DND-41 (cell line): Measurements from ENCODE around the gene INTS1.
A peak's percentile ranks its signal among the peaks of the same experiment; 100 is the strongest.
"Not testable (repeated sequence)": the region's sequence is repeated elsewhere in the genome, so short reads cannot be mapped to it uniquely, and the experiment has no call there.

Source experiments
- ATAC-seq: fragments of 200-7000 bp; cut with Tn5 transposase; 3 replicates; pipeline ENCODE4 v1.9.1; 2021; ENCODE audit warnings: low read depth; ENCODE audit not compliant: insufficient read depth
- DNase-seq: peaks from one replicate; pipeline ENCODE4 v3.0.0-alpha.2; 2020
- H2AFZ ChIP-seq: 2 replicates; pipeline ENCODE4 v1.6.0; 2012; ENCODE audit warnings: low read depth, low read length
- H3K27ac ChIP-seq: 2 replicates; pipeline ENCODE4 v1.5.1; 2012; ENCODE audit warnings: low read length, inconsistent platforms
- H3K27me3 ChIP-seq: fragments of 200-600 bp; sonication (generic); 2 replicates; pipeline ENCODE4 v1.6.0; 2012; ENCODE audit warnings: low read length, mild to moderate bottlenecking, inconsistent platforms; ENCODE audit not compliant: insufficient read depth, poor library complexity
- H3K36me3 ChIP-seq: 2 replicates; pipeline ENCODE4 v1.5.1; 2012; ENCODE audit warnings: low read length, inconsistent platforms; ENCODE audit not compliant: insufficient read depth
- H3K4me1 ChIP-seq: 2 replicates; pipeline ENCODE4 v1.5.1; 2012; ENCODE audit warnings: mild to moderate bottlenecking, low read length; ENCODE audit not compliant: insufficient read depth
- H3K4me2 ChIP-seq: 2 replicates; pipeline ENCODE4 v1.6.0; 2012; ENCODE audit warnings: mild to moderate bottlenecking, moderate library complexity, low read length, inconsistent platforms; ENCODE audit not compliant: insufficient read depth
- H3K4me3 ChIP-seq, 2 experiments: fragments of 200-600 bp in 1 of 2; shearing (Covaris generic) in 1 of 2; 2 replicates each; pipeline ENCODE4 v1.5.1; 2012 to 2016; ENCODE audit warnings: inconsistent platforms in 2 of 2, low read length in 2 of 2, mild to moderate bottlenecking in 2 of 2, low read depth in 1 of 2, moderate library complexity in 1 of 2
- H3K79me2 ChIP-seq: 2 replicates; pipeline ENCODE4 v1.6.0; 2012; ENCODE audit warnings: low read length, inconsistent platforms; ENCODE audit not compliant: insufficient read depth
- H3K9ac ChIP-seq: 2 replicates; pipeline ENCODE4 v1.6.0; 2012; ENCODE audit warnings: low read depth, mild to moderate bottlenecking, inconsistent platforms, low read length, moderate library complexity
- H3K9me3 ChIP-seq: 2 replicates; pipeline ENCODE4 v1.5.1; 2012; ENCODE audit warnings: low read length, moderate library complexity, mild to moderate bottlenecking, inconsistent platforms; ENCODE audit not compliant: insufficient read depth, severe bottlenecking
- H4K20me1 ChIP-seq: 2 replicates; pipeline ENCODE4 v1.6.0; 2012; ENCODE audit warnings: low read length; ENCODE audit not compliant: insufficient read depth
- CTCF ChIP-seq: IDR thresholded peaks from 2 replicates; pipeline ENCODE4 v1.5.1; 2012; ENCODE audit warnings: borderline replicate concordance, low read length, moderate library complexity, mild to moderate bottlenecking; ENCODE audit not compliant: poor library complexity, severe bottlenecking; ENCODE audit errors: extremely low read depth
- EZH2 ChIP-seq: IDR thresholded peaks from 3 replicates; pipeline ENCODE4 v1.6.1; 2012; ENCODE audit warnings: borderline replicate concordance, low read depth, mild to moderate bottlenecking, moderate library complexity, low read length, inconsistent platforms; ENCODE audit not compliant: severe bottlenecking

INTS1 gene

GRCh38 chr7:1448958-1449357 lies 55.2 kb downstream of the INTS1 start:
- Histone ChIP-seq H3K9me3 (no peaks in the 10 kb centered on the region), H2AFZ (no peak overlapping the region), H3K4me1 (no peaks in the 10 kb centered on the region), H3K4me3 (no peak overlapping the region), H3K27me3 (no peaks in the 10 kb centered on the region), H3K9ac (no peak overlapping the region), H3K4me2 (no peak overlapping the region), H3K27ac (no peak overlapping the region), H4K20me1 (no peaks in the 10 kb centered on the region; the same call in 1 of the 2 replicates), H3K79me2 (no peaks in the 10 kb centered on the region), H3K36me3 (no peaks in the 10 kb centered on the region)
- ATAC-seq (no peak), DNase-seq (no peak)
- TF ChIP-seq CTCF: peak; percentile 16
- TF ChIP-seq EZH2: no peak

GRCh38 chr7:1447551-1448244 lies 56.5 kb downstream of the INTS1 start:
- no peak for DNase-seq
- no peaks in the 10 kb centered on the region for H4K20me1 ChIP-seq

GRCh38 chr7:1447112-1447511 lies 57.1 kb downstream of the INTS1 start:
- no peak overlapping the region for H3K9ac ChIP-seq
- TF ChIP-seq EZH2: no peak
- no peak for TF ChIP-seq CTCF
- DNase-seq (no peak), ATAC-seq (no peak)
- no peaks in the 10 kb centered on the region for H4K20me1 ChIP-seq
- H2AFZ ChIP-seq: no peak overlapping the region
- H3K27me3 ChIP-seq: no peaks in the 10 kb centered on the region
- H3K4me1 ChIP-seq: no peaks in the 10 kb centered on the region
- H3K4me2 ChIP-seq: no peak overlapping the region
- no peak overlapping the region for H3K27ac ChIP-seq
- no peaks in the 10 kb centered on the region for H3K36me3 ChIP-seq
- no peaks in the 10 kb centered on the region for H3K9me3 ChIP-seq
- no peaks in the 10 kb centered on the region for H3K79me2 ChIP-seq
- H3K4me3 ChIP-seq: no peak overlapping the region

More at GRCh38 chr7:1447551-1448244, 56.5 kb downstream of the INTS1 start:
- Histone ChIP-seq H3K4me3 (no peak overlapping the region), H3K27me3 (no peaks in the 10 kb centered on the region), H3K4me1 (no peaks in the 10 kb centered on the region), H3K9me3 (no peaks in the 10 kb centered on the region), H3K36me3 (no peaks in the 10 kb centered on the region), H3K9ac (no peak overlapping the region), H3K4me2 (no peak overlapping the region), H2AFZ (no peak overlapping the region), H3K27ac (no peak overlapping the region), H3K79me2 (no peaks in the 10 kb centered on the region)
- TF ChIP-seq EZH2 (no peak), CTCF (no peak)
- no peak for ATAC-seq

GRCh38 chr7:1446620-1447032 lies 57.6 kb downstream of the INTS1 start:
- H3K27ac ChIP-seq: no peak overlapping the region
- no peak; the same call in 2 of the 3 replicates for ATAC-seq
- H3K27me3 ChIP-seq: no peaks in the 10 kb centered on the region
- H3K79me2 ChIP-seq: no peaks in the 10 kb centered on the region
- H3K4me2 ChIP-seq: no peak overlapping the region
- H3K9ac ChIP-seq: no peak overlapping the region
- H2AFZ ChIP-seq: no peak overlapping the region
- H4K20me1 ChIP-seq: no peaks in the 10 kb centered on the region
- no peak for DNase-seq
- no peaks in the 10 kb centered on the region for H3K4me1 ChIP-seq
- no peak for TF ChIP-seq EZH2
- TF ChIP-seq CTCF: no peak
- H3K4me3 ChIP-seq: no peak overlapping the region
- no peaks in the 10 kb centered on the region for H3K36me3 ChIP-seq
- H3K9me3 ChIP-seq: no peaks in the 10 kb centered on the region

GRCh38 chr7:1446026-1446425 lies 58.2 kb downstream of the INTS1 start:
- not testable (repeated sequence) for H3K79me2 ChIP-seq, H3K9ac ChIP-seq, H3K36me3 ChIP-seq, H3K27me3 ChIP-seq, H3K9me3 ChIP-seq, H3K27ac ChIP-seq, H3K4me3 ChIP-seq, H3K4me1 ChIP-seq, H2AFZ ChIP-seq, H3K4me2 ChIP-seq, H4K20me1 ChIP-seq
- DNase-seq (peak; percentile 19), ATAC-seq (0 out of 3 replicates have a peak, but pooled peaks have one; percentile 21)
